GM21360 (cell line): Measurements from ENCODE around the gene CFAP46.
"Not testable (repeated sequence)": the region's sequence is repeated elsewhere in the genome, so short reads cannot be mapped to it uniquely, and the experiment has no call there.

Experiments used
- ATAC-seq: cut with Tn5 transposase; IDR thresholded peaks from one replicate; pipeline ENCODE4 v1.9.1; 2021; ENCODE audit warnings: mild to moderate bottlenecking, moderate library complexity; ENCODE audit not compliant: unreplicated experiment

The CFAP46 gene

DNA sequence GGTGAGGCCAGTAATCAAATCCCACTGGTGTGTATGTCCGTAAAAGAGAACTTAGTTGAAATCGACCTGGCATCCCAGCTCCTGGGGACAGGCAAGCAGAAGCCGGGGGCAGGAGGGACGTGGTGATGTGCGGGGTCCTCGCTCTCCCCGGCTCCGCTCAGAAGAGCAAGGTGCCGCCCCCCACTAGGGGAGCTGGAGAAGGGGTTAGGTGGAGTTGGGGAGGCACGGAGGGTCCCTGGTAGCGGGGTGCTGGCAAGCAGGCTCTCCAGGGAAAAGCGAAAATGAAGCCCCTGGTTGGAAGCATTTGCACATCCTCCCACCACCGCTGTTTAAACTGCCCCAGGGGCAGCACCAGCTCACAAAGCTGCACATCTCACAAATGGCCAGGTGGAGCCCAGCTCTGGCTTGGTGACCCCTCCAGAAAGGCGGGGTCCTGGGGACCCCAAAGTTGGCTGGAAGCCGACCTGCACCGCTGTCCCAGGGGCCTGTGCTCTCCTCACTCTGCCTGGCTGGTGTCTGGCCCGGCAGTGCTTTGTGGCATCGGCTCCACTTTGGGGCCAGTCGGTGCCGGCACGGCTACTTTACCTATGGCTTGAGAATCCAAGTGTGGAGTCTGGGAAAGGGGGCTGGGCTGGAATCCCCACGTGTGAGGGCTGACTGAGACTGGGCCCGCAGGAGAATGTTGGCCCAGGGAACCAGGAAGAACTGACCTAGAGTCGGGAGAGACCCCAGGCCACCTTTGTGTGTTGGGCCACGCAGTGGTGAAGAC lies 2.9 kb upstream of the CFAP46 start:
- ATAC-seq = no peak

GRCh38 chr10:132944510-132944909 lies 2.1 kb upstream of the CFAP46 start:
- ATAC-seq = no peak

DNA sequence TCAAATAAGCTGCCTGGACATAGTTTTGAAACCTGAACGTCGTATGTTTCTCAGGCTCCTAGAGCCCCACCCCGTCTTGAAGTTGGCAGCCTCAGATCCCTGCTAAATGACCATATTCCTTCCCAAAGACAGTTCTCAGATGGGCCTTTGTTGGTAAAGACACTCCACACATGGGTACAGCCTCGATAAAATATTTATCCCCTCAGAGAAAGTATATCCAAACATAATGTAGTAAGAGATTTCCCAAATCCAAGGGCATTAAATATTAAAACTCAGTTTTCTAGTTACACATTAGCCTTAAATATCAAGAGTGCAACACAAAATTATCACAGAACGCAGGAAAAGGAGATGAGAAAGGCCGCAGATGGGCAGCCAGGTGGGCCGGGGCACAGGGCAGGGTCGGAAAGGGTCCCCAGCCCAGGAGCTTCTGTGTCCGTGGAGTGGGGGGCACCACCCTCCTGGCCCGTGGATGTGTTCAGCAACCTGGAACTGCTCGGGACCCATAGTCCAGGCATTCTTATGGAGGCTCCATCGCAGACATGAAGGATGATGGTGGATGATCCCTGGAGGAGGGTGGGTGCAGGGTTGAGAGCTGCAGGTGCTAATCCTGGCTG lies 1.5 kb upstream of the CFAP46 start:
- ATAC-seq = no peak

DNA sequence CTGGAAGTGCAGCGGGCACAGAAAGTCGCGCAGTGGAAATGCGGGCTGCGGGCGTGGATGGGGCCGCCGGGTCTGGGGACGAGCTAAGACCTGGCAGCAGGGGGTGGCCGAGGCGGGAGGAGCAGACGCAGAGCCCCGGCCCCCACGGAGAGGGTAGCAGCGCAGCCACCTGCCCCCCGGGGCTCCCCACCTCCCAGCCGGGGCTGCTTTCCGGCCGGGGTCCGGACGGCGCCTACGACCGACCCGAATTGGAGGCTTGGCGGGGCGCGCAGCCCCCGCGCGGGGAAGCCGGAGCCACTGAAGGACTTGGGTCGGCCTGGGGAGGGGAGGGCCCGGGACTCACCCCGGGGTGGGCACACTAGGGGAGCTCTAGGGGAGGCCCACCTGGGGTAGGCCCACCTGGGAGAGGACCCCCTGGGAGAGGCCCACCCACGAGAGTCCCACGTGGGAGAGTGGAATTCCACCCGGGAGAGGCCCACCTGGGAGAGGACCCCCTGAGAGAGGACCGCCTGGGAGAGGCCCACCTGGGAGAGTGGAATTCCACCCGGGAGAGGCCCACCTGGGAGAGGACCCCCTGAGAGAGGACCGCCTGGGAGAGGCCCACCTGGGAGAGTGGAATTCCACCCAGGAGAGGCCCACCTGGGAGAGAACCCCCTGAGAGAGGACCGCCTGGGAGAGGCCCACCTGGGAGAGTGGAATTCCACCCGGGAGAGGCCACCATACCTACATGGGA lies 854 bp upstream of the CFAP46 start:
- no peak for ATAC-seq

DNA sequence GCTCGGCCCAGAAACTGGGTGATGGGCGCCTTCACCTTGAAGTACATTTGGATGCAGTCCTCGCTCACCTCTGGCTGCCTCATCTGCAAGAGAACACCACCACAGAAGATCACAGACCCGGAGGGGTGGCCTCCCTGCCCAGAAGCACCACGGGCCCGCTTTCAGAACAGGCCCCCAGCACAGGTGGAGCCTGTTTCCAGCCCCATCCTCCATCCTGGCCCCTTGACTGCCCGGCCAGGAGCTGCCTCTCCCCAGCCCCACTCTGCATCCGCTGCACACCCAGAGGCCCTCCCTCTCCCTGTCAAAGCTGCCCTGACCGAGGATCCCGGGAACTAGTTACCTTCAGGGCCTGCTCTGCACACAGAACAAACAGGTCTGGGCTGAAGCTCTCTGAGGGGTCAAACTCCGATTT lies 724 bp downstream of the CFAP46 start:
- ATAC-seq = no peak

GRCh38 chr10:132940791-132941465 lies 1.4 kb downstream of the CFAP46 start:
- ATAC-seq = peak; percentile 14

- ATAC-seq = peak; percentile 67
Measured at GRCh38 chr10:132939957-132940790, 2.2 kb downstream of the CFAP46 start.

DNA sequence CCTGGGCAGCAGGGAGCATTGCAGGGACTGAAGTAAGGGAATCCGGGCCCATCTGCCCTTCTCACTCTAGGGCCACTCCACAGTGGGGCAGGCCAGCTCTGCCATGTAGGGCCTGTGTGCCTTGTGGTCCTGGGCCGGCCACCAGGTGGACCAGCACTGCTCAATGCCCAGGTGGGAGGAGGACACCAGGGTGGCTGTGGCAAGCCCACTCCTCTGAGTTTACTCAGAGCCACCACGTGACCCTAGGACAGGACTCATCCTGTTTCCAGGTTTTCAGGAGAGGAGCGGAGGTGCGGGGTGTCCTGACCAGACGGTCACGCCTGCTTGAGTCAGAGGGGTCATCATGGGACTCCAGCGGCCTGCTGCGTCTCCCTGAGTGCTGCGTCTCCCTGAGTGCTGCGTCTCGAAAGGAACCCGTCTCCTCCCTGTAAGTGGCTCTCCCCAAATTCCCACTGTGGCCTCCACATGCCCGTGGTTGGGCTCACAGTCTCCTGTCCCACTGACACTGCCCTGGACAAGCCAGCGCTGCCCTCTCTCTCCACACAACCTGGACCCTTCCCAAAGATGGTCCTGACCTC lies 2.9 kb downstream of the CFAP46 start:
- no peak for ATAC-seq

DNA sequence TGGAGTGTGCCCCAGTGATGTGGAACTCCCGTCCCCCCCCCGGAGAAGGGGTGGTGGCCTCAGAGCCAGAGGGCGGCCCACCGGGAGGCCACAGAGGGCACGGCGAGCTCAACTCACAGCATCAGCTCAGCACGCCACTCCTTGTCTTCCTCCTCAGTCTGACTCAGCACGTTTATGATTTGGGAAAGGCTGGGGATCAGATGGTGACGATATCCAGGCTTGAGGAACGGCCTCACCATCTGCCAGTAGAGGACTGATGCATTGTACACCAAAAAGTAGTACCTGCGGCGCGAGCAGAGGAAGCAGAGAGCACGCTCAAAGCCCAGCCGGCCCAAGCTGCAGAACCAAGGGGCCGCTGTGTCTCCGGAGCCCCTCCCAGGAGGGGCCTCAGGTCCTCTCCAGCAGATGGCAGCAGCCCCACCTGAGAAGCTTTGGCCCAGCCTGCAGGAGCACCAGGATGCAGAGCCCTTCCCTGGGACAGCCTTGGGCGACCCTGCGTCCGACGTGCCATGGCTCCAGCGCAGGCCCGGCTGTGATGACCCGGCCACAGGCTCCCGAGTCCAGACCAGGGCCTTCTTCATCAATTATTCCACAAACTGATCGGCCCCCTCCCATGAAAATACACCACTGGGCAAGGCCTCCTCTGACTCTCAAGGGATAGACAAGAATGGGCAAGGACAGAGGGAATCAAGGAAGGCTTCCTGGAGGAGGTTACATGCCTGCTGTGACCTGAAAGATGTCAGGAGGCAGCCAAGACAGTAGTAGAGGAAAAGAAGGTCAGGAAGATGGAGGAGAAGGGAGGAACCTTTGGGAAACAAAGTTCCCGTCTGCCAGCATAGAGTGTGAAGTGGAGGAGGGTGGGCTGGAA lies 3.7 kb downstream of the CFAP46 start:
- no peak for ATAC-seq

- ATAC-seq = no peak
Measured at GRCh38 chr10:132937861-132938260, 4.5 kb downstream of the CFAP46 start.

DNA sequence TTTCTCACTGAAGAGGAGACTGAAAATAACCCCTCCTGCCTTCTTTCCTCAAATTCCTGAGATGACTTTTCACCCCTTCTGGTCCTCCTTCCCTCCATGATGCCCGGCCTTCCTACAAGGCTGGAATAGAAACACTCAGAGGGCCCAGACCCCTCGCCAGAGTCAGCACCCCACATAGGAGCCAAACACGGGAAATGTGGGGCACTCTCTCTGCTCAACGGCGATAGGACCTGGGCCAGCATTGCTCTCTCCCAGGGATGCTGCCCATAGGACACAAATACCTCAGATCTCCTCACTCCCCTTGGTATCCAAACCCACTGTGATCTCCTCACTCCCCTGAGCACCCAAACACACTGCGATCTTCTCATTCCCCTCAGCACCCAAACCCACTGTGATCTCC lies 7.4 kb downstream of the CFAP46 start:
- no peak for ATAC-seq

- ATAC-seq = no peak
Measured at GRCh38 chr10:132933308-132934042, 8.9 kb downstream of the CFAP46 start.

DNA sequence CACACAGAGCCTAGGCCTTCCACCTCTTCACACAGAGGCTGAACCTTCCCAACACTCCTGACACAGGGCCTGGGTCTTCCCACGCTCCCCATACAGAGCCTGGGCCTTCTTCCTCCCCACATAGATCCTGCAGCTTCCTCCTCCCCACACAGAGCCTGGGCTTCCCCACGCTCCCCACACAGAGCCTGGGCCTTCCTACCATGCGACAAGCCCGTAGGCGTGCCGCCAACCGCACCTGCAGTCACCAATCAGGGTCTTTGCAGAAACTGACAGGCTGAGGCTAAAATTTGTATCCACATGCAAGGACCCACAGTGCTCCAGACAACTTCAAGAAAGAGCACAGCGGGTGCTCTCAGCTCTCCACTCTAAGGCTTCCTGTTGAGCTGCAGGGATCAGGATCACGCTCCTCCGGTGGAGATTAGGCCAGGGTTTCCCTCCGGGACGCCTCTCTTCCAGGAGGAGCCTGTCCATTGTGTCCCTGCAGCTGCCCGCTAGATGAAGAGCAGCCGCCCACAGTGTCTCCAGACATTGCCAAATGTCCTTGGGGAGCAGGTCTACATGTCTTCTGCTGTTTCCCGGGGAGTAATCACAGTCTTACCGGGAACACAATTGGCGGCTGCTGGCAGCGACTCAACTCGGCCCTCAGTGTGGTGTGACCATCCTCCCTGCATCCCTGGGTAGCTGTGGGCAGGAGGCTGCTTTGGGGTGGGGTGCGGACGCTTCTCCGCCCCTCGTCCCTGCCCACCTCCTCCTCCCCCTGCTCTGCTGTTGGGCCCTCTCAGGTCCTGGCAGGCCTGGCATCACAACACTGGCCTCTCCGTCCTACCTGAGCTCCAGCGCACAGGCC lies 9.7 kb downstream of the CFAP46 start:
- ATAC-seq = no peak

- not testable (repeated sequence) for ATAC-seq
Measured at GRCh38 chr10:132931258-132932250, 10.8 kb downstream of the CFAP46 start.

DNA sequence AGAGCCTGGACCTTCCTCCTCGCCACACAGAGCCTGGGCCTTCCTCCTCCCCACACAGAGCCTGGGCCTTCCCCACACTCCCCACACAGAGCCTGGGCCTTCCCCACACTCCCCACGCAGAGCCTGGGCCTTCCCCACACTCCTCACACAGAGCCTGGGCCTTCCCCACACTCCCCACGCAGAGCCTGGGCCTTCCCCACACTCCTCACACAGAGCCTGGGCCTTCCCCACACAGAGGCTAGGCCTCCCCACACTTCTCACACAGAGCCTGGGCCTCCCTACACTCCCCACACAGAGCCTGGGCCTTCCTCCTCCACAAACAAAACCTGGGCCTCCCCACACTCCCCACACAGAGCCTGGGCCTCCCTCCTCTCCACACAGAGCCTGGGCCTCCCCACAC lies 11.7 kb downstream of the CFAP46 start:
- ATAC-seq = not testable (repeated sequence)

DNA sequence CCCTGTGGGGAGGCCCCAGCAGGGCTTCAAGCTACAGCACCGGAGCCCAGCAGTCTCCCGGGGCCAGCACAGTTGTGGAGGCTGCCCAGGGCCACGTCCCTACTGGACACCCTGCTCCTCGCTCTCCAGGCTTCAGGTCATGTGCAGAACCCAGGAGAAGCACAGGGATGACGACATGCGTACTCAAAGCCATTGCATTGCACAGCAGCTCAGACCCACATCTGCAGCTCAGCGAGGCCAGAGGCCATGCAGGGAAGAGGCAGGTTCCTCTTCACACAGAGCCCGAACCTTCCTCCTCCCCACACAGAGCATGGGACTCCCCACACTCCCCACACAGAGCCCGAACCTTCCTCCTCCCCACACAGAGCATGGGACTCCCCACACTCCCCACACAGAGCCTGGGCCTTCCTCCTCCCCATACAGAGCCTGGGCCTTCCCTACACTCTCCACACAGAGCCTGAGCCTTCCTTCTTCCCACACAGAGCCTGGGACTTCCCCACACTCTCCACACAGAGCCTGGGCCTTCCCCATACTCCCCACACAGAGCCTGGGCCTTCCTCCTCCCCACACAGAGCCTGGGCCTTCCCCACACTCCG lies 12.3 kb downstream of the CFAP46 start:
- ATAC-seq = peak; percentile 44
